Activated T-helper 9 cell treated with anti-CD3 and anti-CD28 coated beads, Interleukin-2, amount 50 U/mL, for 16 hours (primary cell): Measurements from ENCODE around the gene MYOZ3.

Experiments used
- DNase-seq: peaks from one replicate; pipeline ENCODE4 v3.0.0-alpha.2; 2020; ENCODE audit warnings: low read depth

MYOZ3 gene

DNA sequence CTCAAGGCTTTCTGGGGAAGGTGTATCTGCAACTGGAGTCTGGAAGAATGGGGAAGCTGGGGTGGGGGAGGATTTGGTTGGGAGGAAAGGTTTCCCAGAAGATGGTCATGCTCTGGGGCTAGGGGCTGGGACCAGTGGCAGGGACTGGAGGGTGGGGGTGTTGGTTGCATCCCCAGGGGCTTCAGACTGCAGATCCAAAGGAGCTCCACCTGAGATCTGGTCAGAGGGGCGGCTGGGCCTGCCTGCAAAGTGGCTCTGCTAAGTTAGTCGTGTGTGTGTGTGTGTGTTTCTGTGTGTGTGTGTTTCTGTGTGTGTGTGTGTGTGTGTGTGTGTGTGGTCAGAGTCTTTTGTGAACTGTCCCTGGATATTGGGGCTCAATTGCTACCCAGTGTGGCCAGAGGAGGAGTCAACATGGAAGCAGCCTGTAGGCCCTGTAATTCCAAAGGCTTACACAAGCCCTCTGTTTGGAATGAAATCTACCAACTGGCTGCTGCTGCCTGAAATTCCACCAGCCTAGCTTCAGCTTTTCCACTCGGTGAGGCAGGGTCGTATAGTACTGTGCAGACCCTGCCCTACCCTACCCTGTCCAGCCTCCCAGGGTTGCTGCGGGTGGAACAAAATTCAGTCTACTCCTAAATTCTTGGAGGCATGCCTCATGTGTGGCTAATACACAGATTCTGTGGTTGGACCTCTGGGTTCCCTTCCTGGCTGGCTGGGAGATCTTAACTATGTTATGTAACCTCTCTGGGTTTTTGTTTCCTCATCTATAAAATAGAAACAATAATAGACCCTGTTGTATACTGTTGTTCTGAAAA is 33.1 kb upstream of the MYOZ3 start:
- no peak for DNase-seq

DNA sequence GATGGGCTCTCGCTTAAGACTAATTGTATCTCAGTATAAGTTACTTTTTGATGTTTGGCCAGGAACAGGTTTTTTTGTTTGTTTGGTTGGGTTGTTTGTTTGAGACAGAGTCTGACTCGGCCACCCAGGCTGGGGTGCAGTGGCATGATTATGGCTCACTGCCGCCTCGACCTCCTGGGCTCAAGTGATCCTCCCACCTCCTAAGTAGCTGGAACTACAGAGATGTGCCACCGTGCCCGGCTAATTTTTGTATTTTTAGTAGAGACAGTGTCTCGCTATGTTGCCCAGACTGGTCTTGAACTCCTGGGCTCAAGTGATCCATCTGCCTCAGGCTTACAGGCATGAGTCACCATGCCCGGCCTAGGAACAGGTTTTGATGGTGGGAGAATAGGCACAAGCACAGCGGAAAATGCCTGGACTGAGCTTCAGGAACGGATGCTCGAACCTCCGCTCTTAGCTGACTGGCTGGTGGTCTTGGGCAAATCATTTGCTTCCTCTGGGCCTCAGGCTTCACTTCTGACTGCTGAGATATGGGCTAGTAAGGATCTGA is 32.0 kb upstream of the MYOZ3 start:
- DNase-seq = no peak

DNA sequence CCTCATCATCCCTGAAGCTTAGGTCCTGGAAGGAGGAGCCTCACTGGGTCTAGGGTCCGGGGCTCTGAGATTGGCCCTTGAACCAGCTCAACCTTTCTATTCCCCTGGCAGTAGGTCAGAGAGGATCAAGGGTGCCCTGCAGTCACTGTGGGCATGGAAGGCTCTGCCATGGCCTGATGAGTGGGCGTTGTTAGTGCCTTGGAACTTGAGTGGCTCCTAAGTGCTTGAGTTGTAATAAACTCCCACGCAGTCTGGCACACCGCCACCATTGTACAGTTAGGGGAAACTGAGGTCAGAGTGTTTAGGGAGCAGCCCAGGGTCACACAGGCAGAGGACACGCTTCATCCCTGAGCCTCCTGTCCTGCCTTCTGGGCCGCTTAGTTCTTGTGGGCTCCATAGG is 31.0 kb upstream of the MYOZ3 start:
- DNase-seq = no peak

DNA sequence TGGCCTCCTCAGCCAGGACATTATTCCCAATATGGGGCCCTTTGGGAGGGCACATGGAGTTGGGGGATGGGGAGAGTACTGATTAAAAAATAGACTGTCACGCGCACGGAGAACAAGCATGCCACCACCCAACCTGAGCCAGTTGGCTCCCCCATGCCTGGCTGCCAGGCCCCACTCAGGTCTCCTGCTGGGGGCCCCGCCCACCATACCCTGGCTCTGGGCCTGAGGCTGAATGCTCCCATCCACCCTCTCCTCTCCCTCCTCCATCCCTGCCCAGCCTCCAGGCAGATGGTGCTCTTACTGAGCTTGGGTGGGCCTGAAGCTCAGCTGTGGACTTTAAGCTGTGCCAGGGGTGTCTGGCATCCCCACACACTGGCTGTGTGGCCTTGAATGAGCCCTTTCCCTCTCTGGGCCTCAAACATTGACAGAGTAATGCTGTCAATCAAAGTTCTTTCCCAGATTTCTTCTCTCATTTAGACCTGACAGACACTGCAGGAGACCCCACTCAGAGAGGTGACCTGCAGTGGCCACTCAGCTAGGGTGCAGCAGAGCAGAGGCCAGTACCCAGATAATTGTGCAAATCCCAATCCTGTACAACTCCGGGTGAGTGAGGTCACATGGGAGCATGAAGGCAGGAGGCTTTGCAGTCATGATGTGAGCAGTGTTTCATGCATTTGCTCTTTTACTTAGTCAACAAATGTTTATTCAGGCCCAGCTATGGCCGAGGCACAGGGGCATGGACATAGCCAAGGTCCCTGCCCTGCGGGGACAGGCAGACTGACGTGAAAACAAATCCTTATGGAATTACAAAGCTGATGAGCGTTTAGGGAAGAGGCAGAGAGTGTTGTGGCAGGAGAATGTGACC is 30.4 kb upstream of the MYOZ3 start:
- DNase-seq = no peak

DNA sequence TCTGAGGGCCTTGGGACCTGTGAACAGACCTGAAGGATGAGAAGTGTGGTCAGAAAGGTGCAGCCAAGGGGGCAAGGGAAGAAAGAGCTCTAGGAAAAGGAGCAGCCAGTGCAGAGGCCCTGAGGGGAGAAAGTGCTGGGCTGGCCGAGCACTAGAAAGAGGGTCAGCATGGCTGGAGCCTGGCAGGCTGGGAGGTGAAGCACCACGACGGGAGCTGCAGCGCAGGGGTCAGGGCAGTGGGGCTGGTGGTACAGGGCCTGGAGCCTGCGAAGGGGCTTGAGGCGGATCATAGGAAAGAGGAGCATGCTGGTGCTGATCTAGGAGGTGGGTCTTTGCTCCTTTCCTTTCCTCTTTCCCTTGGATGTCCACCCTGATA is 29.7 kb upstream of the MYOZ3 start:
- no peak for DNase-seq

DNA sequence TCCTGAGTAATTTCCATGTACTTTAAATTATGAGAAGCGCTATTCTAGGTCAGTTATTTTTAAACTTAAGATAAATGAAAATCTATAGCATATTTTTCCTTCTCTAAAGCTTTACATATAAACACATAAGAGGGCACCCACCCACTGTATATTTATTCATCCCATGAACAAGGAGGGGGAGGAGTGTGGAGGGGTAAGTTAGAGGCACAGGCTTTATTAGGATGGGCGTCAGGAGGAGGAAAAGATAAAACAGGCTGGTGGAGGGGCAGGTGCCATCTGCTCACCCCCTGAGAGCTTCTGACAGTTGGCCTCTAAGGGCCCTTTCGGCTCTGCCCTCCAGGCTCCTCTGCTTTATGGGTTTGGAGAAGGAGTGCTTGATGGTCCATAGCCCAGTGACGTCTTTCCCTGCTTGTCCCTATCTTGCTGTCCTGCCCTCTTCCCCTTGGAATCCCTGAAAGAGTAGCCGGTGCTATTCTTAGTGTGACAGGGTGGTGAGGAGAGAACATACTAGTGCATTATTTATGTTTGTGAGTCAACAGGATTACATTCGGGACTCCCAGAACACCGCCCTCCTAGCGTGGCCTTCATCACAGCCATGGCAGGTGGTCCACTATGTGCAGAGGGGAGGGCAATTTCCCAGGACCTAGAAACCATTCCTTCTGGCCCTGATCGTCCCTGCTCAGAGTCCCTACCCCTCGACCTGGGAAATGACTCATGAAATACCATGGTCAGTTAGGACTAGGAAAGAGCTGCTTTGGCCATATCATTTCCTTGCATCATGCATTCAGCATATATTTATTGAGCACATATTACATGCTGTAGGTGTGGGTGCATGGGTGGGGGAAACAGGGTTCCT is 28.5 kb upstream of the MYOZ3 start:
- DNase-seq = no peak

DNA sequence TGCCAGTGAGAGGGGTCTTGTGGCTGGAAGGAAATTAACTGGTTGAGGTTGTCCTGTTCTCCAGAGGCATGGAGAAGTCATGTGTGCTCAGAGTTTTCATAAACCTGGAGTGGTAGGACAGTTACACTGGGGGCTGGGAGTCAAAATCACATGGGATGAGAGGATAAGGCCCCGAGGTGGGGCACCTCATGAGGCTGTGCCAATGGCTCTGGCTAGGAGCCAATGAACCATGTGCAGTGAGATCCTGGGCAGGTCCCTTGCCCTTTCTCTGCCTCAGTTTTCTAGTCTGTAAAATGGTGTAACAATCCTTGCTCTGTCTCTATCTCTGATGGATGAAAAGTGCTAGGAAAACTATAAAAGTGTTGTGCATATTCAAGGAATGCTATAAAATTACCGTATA is 27.6 kb upstream of the MYOZ3 start:
- no peak for DNase-seq

DNA sequence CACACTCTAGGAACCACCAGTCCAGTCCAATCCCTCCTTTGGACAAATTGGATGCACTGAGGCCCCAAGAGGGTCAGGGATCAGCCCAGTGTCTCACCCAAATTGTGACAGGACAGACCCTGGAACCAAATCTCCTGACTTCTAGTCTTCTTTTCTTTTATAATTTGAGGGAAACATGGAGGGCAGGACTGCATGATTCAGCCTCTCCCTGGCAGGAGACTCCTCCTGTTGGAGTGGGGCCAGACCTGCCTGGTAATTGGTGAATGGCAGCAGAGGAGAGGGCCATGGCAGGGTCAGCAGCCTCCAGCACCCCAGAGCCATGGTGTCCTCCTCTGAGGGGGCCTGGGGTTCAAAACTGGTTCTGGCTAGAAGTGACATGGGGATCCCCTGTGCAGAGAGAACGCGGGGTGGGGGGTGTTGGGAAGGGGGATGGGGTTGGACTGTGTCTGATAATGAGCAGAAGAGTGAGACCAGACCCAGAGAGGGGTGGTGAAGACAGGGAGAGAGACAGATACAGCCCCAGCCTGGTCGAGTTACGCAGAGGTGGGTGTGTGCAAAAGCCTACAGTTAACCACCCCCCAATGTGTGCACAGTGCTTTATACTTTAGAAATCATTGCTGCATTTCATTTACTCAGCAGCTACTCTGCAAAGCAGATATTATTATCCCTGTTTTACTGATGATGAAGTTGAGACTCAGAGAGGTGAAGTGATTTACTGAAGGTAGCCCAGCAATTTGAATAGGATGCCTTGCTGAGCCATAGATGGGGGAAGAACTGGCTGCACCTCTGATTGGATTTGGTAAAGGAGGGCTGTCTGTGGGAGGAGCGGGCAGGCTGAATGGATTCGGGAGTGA is 24.4 kb upstream of the MYOZ3 start:
- DNase-seq = no peak

DNA sequence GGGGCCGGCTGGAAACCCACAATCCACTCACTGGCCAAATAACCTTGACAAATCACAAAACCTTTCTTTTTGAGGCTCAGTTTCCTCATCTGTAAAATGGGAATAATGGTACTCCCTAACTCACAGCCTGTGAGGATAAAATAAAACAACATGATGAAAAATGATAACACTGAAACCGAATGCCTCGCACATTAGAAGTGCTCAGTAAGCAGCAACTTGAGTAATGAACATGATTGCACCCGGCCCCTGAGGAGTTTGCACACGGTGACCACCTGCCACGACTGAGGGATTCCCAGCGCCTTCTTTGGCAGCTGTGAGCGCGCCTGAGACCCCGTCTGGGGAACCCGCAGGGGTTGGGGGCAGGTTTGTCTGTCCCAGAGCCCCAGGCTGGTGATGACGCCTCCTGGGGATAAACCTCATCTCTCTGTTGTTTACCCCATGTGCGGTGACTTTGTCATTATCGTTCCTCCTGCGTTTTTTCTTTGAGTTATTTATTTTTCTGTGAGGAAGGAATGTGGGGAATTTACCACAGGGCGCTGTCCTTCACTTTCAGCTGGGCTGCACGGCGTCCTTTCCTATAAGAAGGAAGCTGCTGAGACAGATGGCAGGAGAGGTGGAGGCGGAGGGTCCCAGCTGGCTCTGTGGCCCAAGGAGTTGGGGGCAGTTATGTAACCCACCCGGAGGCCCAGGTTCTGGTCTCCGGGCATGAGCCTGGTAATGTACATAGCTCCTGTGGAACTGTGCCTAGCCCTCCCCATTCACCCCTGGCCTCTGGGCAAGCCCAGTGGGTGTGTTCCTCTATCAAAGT is 23.6 kb upstream of the MYOZ3 start:
- DNase-seq = no peak

DNA sequence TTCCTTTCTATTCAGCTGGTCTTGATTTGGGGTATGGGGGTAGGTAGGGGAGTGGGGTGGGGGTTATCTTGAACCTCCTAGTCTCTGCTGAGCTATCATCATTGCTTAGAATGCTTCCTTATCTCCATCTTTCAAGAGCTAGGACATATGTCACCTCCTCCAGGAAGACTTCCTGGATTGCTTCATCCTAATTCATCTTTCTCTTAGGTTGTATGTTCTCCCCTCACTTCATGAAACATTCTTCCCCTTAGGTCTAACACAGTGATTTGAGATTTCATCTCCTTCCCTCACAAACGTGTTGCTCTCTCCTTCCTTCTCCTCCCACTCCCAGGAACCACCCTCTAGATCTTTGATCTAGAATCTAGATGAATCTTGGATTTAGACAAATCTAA is 23.0 kb upstream of the MYOZ3 start:
- DNase-seq = no peak

DNA sequence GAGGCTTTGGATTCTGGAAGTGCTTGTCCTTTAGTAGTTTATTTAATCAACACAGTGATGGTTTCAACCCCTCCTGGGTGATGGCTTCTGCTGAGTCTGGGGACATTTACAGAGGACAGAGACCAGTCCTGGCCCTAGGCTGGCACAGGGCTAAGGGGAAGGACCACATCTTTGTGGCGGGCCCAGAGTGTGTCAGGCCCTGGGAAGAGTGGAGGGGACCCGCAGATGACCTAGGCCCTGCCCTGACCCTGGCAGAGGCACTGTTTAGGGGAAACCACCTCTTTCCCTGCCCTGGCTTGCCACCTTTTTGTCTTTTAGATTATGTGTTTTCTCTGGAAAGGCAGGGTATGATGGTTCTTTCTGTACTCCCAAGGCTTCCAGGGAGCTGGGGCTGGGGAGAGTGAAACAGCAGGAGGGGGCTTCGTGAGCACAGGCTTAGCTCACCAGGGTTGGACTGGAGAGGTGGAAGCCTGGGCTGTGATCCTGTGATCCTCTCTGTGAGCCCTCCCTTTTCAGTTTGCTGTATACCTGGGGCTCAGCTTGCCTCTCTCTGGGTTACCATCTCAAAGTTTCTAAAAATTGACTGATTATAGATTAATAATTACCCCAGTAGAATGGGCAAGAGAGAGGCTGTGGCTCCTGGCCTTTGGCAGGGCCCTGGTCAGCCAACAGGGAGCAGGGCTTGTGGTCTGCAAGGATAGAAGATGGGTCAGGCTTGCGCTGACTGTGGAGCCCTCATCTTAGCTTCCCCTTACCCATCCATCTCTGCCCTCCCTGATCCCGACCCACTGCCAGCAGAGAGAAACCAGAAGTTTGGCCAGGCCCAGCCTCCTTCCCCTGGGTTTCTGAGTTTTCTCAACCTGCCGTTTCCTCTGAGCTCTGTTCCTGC is 22.3 kb upstream of the MYOZ3 start:
- no peak for DNase-seq

DNA sequence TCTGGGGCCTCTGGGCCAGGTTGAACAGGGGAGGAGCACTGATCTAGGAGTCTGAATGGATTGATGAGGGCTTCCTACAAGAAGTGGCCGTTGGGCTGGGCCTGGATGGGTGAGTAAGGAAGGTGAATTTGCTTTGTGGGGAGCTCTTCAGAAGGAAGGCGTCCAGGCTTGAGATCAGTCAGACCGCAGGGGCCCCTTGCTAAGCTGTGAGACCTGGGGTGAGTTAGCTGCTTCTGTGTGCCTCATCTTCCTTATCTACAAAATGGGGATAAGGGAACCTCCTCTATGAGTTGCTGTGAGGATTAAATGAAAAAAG is 21.7 kb upstream of the MYOZ3 start:
- DNase-seq = no peak

DNA sequence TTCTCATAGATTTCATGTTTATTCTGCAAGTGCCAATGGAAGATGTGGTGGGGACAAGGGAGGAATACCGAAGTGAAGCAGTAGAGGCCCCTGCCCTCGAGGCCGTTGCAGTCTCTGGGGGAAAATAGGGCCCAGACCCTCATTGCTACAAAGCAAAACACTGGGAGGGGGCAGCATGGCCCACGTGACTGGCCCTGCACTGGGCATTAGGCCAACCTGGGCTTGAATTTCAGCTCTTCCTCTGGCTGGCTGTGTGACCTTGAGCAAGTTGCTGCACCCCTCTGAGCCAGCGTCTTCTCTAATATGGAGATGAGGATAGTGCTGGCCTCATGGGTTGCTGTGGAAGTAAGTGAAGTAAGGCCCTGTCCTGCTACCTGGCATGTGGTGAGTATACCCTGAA is 21.3 kb upstream of the MYOZ3 start:
- no peak for DNase-seq

DNA sequence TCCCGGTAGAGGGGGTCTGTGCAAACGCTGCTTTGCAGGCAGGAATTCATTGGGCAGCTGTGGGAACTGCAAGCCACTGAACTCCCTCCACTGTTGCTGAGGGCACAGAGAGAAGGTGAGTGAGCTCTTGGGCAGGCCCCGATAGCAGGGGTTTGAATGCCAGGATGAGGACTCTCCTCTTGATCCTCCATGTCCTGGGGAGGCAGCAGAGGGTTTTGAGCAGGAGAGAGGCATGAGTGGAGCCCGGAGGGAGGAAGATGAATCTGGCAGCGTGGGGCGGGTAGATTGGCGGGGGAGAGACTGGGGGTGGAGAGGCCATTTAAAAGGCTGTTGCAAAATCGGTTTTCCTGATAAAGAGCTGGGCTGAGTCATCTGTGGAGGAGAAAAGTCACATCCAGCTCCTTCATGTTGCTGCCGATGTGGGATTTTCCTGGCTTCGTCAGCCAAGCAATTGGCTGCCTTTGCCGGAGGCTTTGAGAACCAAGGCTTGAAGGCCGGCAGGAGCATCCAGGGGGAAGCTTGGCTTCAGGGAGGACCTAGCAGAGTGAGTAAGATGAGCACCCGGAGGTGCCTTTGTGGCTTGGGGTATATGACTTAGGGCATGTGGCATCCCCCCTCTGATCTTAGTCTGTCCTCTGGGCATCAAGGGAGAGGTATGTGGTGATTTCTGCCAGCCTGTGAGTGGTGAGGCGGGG is 20.6 kb upstream of the MYOZ3 start, which contains the start of gene SYNPO:
TSS of gene SYNPO (plus strand) at position 350 of the 695 bp plus-strand sequence. CDS start 7,616 bp downstream, outside the sequence.
- DNase-seq = no peak

DNA sequence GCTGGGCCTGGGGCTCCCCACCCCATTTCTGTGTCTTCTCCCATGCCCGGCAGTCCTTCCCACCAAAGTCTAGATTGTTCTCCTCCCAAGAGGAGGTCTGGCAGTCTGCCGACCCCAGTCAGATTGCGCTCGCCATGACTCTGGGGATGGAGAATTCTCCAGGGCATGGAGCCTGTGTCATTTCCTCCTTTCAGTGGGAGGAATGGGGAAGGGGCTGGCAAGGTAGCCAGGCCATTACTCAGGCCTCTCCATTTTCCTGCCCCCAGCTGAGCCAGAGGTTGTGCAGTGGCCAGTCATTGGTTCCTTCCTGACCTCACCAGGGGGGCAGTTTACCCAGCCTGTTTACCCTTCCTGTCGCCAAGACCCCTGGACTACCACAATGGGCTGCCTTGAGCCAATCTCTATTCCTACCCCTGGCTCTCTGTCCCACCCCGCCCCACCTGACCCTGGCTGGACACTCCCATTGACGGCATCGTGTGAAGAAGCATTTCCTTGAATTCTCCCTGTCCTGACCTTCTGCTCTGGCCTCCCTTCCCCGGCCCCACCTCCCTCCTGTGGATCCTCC is 20.0 kb upstream of the MYOZ3 start:
- no peak for DNase-seq

DNA sequence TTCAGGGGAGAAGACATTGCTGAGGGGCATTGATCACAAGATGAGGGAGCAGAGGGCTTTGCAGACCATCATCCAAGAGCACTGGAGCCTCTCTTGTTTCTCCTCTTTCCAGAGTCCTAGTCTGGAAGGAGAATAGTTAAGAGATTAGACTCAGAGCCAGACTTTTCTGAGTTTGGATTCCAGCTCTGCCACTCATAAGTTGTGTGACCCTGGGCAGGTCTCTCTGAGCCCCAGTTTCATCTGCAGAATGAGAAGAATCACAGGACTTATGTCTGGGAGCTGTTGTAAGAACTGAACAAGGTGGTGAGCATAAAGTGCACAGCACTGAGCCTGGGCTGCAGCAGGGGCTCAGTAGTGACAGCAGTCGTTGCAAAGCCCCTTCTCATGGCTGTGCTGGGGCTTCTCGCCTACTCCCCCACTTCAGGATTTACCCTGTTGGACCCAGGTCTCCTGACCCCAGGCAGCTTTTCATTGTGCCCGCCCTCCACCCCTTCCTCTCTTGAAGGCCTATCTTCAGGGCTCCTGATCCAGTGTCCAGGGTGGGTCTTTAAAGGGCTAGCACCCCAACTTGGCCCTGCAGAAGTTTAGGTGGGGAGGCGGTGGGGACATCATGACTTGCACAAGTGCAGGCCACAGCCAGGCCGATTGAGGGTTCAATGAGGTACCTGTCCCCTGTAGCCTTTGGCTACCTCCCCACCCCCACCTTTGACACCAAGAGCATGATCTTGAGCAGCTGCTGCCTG is 19.1 kb upstream of the MYOZ3 start:
- no peak for DNase-seq

DNA sequence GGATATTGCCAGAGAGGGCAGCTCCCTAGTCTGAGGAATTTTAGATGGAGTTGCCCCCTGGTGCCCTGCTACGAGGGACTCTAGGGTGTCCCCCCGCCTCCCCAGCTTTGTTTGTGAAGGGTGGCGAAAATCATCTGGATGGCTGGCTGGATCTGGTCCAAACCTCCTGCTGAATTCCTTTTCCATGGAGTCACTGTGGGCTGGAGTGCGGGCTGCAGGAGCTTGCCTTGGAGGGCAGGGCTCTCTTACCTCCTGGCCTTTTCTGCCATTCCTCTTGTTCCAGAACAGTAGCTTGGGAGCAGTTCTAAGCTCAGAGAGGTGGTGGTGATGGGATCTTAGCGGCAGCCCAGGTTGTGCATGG is 18.5 kb upstream of the MYOZ3 start:
- no peak for DNase-seq
